Panc1 (cell line): Measurements from ENCODE around the gene KLRD1. TPM values are rescaled to one million over a fixed set of nuclear protein-coding genes. Genes with fewer than 3 reads are reported as not detected.

Source experiments
- ATAC-seq: fragments of 200-7000 bp; cut with Tn5 transposase; 2 replicates; pipeline ENCODE4 v1.9.1; 2020; ENCODE audit warnings: mild to moderate bottlenecking, moderate library complexity
- BruUV-seq: library from RNA; stranded (reverse); fragments of 400-500 nt; replicated peaks from 2 replicates; lab custom pipeline; 2021; lab: Mats Ljungman, UMichigan
- CTCF ChIA-PET: fragments of 300-600 bp; sonication (Branson Sonifier 250); formaldehyde crosslinking; loops from one replicate; lab custom pipeline; 2022; ENCODE audit warnings: antibody characterized with exemption; lab: Charles Lee
- POLR2A ChIA-PET: fragments of 300-600 bp; sonication (Branson Sonifier 250); formaldehyde crosslinking; loops from one replicate; lab custom pipeline; 2022; ENCODE audit warnings: antibody characterized with exemption; lab: Charles Lee
- DNase-seq: peaks from one replicate; pipeline ENCODE4 v3.0.0-alpha.2; 2010; ENCODE audit warnings: low read depth, low spot score
- H3K27ac ChIP-seq: 2 replicates; pipeline ENCODE4 v1.5.1; 2011; ENCODE audit warnings: mild to moderate bottlenecking, low read length, inconsistent platforms
- H3K27me3 ChIP-seq: fragments of 200-500 bp; sonication (Bioruptor generic); 2 replicates; pipeline ENCODE4 v1.6.0; 2014; ENCODE audit warnings: low read length, inconsistent platforms; ENCODE audit not compliant: control insufficient read depth, insufficient read depth
- H3K36me3 ChIP-seq: fragments of 200-500 bp; sonication (Bioruptor generic); 2 replicates; pipeline ENCODE4 v1.5.1; 2014; ENCODE audit warnings: inconsistent platforms, mild to moderate bottlenecking, low read length, moderate library complexity; ENCODE audit not compliant: control insufficient read depth, insufficient read depth
- H3K4me1 ChIP-seq: 2 replicates; pipeline ENCODE4 v1.5.1; 2011; ENCODE audit warnings: inconsistent platforms, mild to moderate bottlenecking, low read length, moderate library complexity; ENCODE audit not compliant: control insufficient read depth, insufficient read depth
- H3K4me3 ChIP-seq, 2 experiments: 2 replicates each; pipeline ENCODE4 v1.5.1; 2011 to 2012; ENCODE audit warnings: low read depth in 2 of 2, low read length in 2 of 2, mild to moderate bottlenecking in 2 of 2, inconsistent platforms in 1 of 2, moderate library complexity in 1 of 2
- H3K9me3 ChIP-seq: fragments of 200-500 bp; sonication (Bioruptor generic); 2 replicates; pipeline ENCODE4 v1.5.1; 2014; ENCODE audit warnings: low read depth, mild to moderate bottlenecking, inconsistent platforms, low read length, moderate library complexity; ENCODE audit not compliant: control insufficient read depth, insufficient read depth
- POLR2AphosphoS5 ChIP-seq: IDR thresholded peaks from 2 replicates; pipeline ENCODE4 v1.6.1; 2012; ENCODE audit warnings: mild to moderate bottlenecking, low read depth, low read length, moderate library complexity
- REST ChIP-seq, 2 experiments: IDR thresholded peaks; 2 replicates each; pipeline ENCODE4 v1.6.1; 2011 to 2012; ENCODE audit warnings: low read depth in 2 of 2, control low read depth in 1 of 2, low read length in 1 of 2, mild to moderate bottlenecking in 1 of 2, moderate library complexity in 1 of 2; ENCODE audit not compliant: insufficient read depth in 1 of 2
- SIN3A ChIP-seq: IDR thresholded peaks from 2 replicates; pipeline ENCODE4 v1.6.1; 2012; ENCODE audit warnings: low read depth, mild to moderate bottlenecking, low read length, moderate library complexity, borderline replicate concordance; ENCODE audit not compliant: insufficient read depth
- TCF7L2 ChIP-seq: IDR thresholded peaks from 2 replicates; pipeline ENCODE4 v1.6.1; 2011; ENCODE audit warnings: mild to moderate bottlenecking, low read depth, low read length, inconsistent platforms
- in situ Hi-C: cut with HindIII; loops from 2 replicates; pipeline ENCODE4 v1.10.0; 2016; ENCODE audit warnings: low sequenced_read_pairs, low pct_unique_long_range_greater_than_20kb
- intact Hi-C: fragments of 100-400 bp; cut with micrococcal nuclease; formaldehyde crosslinking; loops from one replicate; pipeline ENCODE4 v1.10.0; 2022; ENCODE audit not compliant: unreplicated experiment
- total RNA-seq: library from RNA; stranded (reverse); gene quantifications from one replicate; pipeline ENCODE4 v1.2.1, GENCODE V29; 2021; ENCODE audit not compliant: unreplicated experiment
- TF ChIP-seq, protein P1 (sequence below): fragments of 450-650 bp; IDR thresholded peaks from 2 replicates; pipeline ENCODE4 v1.5.1; 2017; ENCODE audit warnings: mild to moderate bottlenecking

KLRD1 gene
- total RNA-seq, 1 experiment from 2014 or later: not detected

DNA sequence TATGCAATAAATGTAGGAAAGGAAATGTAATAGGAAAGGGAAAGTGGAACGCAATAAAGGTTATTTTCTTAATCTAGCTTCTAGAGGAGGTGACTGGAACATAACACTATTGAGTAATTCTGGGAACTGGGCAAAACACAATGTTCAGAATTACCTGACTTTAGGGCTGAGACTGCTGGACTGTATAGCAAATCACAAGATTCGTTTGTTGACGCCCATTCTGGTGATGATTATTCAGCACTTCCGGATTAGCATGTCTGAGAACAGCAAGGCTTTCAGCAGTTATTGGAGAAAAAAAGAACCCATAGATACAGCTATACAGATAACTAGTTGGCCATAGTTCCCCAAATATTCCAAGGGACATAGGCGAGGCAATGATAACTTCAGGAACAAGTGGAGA lies 2.3 kb upstream of the KLRD1 start:
- CTCF ChIA-PET: no interaction called here
- H3K9me3 ChIP-seq: no peaks in the 10 kb centered on the region
- H3K27ac ChIP-seq: no peak overlapping the region
- intact Hi-C loops (no loop called here), in situ Hi-C loops (no loop called here)
- ATAC-seq: no peak
- no peak for DNase-seq
- no TSS peak for BruUV-seq
- POLR2A ChIA-PET: no interaction called here
- H3K36me3 ChIP-seq: no peaks in the 10 kb centered on the region
- TF ChIP-seq TCF7L2: no peak
- TF ChIP-seq, protein P1, sequence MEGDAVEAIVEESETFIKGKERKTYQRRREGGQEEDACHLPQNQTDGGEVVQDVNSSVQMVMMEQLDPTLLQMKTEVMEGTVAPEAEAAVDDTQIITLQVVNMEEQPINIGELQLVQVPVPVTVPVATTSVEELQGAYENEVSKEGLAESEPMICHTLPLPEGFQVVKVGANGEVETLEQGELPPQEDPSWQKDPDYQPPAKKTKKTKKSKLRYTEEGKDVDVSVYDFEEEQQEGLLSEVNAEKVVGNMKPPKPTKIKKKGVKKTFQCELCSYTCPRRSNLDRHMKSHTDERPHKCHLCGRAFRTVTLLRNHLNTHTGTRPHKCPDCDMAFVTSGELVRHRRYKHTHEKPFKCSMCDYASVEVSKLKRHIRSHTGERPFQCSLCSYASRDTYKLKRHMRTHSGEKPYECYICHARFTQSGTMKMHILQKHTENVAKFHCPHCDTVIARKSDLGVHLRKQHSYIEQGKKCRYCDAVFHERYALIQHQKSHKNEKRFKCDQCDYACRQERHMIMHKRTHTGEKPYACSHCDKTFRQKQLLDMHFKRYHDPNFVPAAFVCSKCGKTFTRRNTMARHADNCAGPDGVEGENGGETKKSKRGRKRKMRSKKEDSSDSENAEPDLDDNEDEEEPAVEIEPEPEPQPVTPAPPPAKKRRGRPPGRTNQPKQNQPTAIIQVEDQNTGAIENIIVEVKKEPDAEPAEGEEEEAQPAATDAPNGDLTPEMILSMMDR: no peak
- TF ChIP-seq REST (IDR thresholded peaks at IDR 0.05; ENCODE audit: insufficient read depth in 1 of 2, low read depth in 2 of 2, low read length in 1 of 2): no peak
- no peak for TF ChIP-seq POLR2AphosphoS5
- TF ChIP-seq SIN3A: no peak
- no peak overlapping the region for H3K4me3 ChIP-seq
- H3K27me3 ChIP-seq: no peaks in the 10 kb centered on the region
- H3K4me1 ChIP-seq: no peaks in the 10 kb centered on the region

DNA sequence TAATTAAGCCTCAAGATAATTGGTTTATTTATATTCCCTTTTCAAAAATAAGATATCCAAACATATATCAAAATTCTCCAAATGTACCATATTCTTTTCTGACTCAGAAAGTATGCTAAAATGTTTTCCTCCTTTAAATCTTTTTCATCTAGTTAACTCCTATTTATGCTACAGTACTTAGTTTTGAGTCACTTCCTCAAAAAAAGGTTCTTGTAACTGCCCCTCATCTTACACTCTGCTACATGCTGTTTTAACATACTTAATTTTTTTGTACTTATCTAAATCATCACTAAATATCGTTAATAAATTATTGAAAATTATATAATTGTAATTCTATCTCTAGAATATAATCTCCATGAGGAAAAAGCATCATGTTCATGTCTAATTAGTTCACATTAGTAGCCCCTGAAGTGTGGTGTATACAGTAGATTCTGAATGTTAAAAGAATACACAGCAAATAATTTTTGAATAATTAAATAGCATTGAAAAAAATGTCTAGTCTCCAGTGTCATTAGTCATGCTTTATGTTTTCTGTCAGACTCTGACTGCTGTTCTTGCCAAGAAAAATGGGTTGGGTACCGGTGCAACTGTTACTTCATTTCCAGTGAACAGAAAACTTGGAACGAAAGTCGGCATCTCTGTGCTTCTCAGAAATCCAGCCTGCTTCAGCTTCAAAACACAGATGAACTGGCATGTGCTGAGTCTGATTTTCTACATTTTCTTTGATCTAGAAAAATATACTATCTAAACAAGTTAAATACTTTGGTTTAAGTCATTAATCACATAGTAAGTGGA lies 3.5 kb downstream of the KLRD1 start:
- in situ Hi-C loops: no loop called here
- ATAC-seq: no peak
- POLR2A ChIA-PET: no interaction called here

More for the DNA sequence above, 3.5 kb downstream of the KLRD1 start:
- Histone ChIP-seq H3K27me3 (no peaks in the 10 kb centered on the region), H3K4me1 (no peaks in the 10 kb centered on the region), H3K4me3 (no peak overlapping the region), H3K9me3 (no peaks in the 10 kb centered on the region), H3K36me3 (no peaks in the 10 kb centered on the region), H3K27ac (no peak overlapping the region)
- no peak for DNase-seq
- no TSS peak for BruUV-seq
- intact Hi-C loops: no loop called here
- CTCF ChIA-PET: no interaction called here
- no peak for TF ChIP-seq REST (IDR thresholded peaks at IDR 0.05; ENCODE audit: insufficient read depth in 1 of 2, low read depth in 2 of 2, low read length in 1 of 2)
- no peak for TF ChIP-seq TCF7L2
- TF ChIP-seq, protein P1: no peak
- TF ChIP-seq SIN3A: no peak
- TF ChIP-seq POLR2AphosphoS5: no peak
